OCI-LY3 (cell line): ENCODE data around the gene ZSCAN25.

ENCODE experiments used
- EZH2phosphoT487 ChIP-seq: fragments of 200-600 bp; shearing (Covaris generic); IDR thresholded peaks from 2 replicates; pipeline ENCODE4 v1.6.1; 2018; ENCODE audit warnings: antibody characterized with exemption, mixed run types, low read depth
- TF ChIP-seq, protein P1 (sequence below): fragments of 200-600, 300-600 bp; sonication (generic); IDR thresholded peaks from 2 replicates; pipeline ENCODE4 v1.5.1; 2014; ENCODE audit warnings: antibody characterized with exemption, low read length, low read depth

DNA sequence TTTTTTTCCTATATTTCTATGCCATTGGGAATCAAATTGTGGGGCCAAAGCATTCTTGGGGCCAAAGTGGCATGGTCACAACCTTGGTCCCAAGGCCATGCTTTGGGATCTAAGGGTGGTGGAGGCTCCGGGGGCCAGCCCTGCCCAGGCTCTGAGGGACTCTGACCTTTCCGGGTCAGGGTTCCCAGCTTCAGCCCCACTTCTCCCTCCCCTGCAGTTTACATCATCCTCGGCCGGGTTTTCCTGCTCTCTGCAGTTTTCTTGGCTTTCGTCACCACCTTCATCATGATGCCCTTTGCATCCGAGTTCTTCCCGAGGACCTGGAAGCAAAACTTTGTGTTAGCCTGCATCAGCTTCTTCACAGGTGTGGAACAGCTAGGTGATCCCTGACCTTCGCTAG, 10.2 kb upstream of the ZSCAN25 start:
- TF ChIP-seq, protein P1, sequence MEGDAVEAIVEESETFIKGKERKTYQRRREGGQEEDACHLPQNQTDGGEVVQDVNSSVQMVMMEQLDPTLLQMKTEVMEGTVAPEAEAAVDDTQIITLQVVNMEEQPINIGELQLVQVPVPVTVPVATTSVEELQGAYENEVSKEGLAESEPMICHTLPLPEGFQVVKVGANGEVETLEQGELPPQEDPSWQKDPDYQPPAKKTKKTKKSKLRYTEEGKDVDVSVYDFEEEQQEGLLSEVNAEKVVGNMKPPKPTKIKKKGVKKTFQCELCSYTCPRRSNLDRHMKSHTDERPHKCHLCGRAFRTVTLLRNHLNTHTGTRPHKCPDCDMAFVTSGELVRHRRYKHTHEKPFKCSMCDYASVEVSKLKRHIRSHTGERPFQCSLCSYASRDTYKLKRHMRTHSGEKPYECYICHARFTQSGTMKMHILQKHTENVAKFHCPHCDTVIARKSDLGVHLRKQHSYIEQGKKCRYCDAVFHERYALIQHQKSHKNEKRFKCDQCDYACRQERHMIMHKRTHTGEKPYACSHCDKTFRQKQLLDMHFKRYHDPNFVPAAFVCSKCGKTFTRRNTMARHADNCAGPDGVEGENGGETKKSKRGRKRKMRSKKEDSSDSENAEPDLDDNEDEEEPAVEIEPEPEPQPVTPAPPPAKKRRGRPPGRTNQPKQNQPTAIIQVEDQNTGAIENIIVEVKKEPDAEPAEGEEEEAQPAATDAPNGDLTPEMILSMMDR: no peak
- TF ChIP-seq EZH2phosphoT487: no peak
